IMR-90 (cell line): ENCODE measurements around the gene PPFIA1.

Source experiments
- POLR2A ChIP-seq: IDR thresholded peaks from 2 replicates; pipeline ENCODE4 v1.6.1; 2012; ENCODE audit warnings: mild to moderate bottlenecking, low read depth, low read length
- TF ChIP-seq, protein P1 (sequence below): conservative IDR thresholded peaks from 2 replicates; pipeline ENCODE4 v1.5.1; 2012; ENCODE audit warnings: mild to moderate bottlenecking, low read depth, low read length, improper control_type of control experiment

DNA sequence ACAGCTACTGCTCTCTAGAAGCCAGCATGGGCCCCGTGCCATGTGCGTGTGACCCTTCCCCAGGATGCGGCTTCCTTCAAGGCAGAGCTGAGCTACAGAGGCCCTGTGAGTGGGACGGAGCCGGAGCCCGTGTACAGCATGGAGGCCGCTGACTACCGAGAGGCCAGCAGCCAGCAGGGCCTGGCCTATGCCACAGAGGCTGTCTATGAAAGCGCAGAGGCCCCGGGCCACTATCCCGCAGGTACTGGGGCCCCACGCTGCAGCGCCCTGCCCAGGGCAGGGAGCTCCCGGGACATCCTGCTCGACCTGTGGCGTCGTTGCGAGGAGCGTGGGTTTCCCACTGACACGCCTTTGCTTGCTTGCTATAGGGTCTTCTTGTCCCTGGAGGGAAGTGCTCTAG lies 162.5 kb downstream of the PPFIA1 start:
- no peak for TF ChIP-seq POLR2A
- TF ChIP-seq, protein P1, sequence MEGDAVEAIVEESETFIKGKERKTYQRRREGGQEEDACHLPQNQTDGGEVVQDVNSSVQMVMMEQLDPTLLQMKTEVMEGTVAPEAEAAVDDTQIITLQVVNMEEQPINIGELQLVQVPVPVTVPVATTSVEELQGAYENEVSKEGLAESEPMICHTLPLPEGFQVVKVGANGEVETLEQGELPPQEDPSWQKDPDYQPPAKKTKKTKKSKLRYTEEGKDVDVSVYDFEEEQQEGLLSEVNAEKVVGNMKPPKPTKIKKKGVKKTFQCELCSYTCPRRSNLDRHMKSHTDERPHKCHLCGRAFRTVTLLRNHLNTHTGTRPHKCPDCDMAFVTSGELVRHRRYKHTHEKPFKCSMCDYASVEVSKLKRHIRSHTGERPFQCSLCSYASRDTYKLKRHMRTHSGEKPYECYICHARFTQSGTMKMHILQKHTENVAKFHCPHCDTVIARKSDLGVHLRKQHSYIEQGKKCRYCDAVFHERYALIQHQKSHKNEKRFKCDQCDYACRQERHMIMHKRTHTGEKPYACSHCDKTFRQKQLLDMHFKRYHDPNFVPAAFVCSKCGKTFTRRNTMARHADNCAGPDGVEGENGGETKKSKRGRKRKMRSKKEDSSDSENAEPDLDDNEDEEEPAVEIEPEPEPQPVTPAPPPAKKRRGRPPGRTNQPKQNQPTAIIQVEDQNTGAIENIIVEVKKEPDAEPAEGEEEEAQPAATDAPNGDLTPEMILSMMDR, result no peak
